GM12873 (cell line): Measurements from ENCODE around the gene RTL10.

Experiments
- CTCF ChIP-seq: IDR thresholded peaks from 2 replicates; pipeline ENCODE4 v1.5.1; 2012; ENCODE audit warnings: low read depth, mild to moderate bottlenecking, moderate library complexity, low read length, control low read depth; ENCODE audit not compliant: insufficient read depth; ENCODE audit errors: missing control alignments

RTL10 gene

GRCh38 chr22:19841641-19842392 is 12.9 kb downstream of the RTL10 start:
- TF ChIP-seq CTCF: no peak

DNA sequence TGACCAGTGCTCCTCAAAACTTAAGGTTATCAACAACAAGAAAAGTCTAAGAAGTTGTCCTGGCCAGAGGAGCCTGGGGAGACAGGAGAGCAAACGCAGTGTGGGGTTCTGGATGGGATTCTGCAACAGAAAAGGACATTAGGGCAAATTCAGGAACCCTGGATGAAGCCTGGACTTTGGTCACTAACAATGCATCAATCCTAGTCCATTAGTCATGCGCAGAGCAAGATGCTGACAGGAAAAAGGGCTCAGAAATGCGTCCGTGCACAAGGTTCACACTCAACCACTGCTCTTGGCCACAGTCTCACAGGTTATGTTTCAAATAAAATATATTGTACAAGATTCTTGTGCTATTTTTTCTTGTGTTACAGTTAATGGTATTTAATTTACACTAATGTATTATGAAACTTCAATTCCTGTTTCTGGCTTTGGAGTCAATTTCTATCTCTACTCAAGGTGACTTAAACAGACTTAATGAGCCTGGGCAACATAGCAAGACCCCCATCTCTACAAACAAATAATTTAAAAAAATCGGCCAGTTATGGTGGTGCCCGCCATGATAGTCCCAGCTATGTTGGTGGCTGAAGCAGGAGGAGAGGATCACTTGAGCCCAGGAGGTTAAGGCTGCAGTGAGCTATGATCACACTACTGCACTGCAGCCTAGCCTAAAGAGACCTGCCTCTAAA is 13.6 kb downstream of the RTL10 start:
- TF ChIP-seq CTCF: no peak

DNA sequence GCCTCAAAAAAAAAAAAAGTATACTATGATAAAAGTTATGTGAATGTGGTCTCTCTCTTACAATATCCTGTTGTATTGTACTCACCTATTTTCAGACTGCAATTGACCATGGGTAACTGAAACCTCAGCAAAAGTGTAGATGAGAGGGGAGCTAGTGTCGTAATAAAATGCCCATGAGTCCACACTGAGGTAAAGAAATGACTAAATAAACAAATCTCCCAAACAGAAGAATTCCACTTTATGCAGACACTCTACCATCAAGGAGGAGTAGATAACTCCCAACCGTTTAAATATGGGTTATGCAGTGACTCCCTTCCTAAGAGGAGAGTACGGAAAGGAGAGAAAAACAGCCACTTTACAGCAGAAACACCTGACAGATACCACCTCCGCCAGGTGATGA is 14.6 kb downstream of the RTL10 start:
- no peak for TF ChIP-seq CTCF

GRCh38 chr22:19837915-19838314 is 16.8 kb downstream of the RTL10 start:
- no peak for TF ChIP-seq CTCF

DNA sequence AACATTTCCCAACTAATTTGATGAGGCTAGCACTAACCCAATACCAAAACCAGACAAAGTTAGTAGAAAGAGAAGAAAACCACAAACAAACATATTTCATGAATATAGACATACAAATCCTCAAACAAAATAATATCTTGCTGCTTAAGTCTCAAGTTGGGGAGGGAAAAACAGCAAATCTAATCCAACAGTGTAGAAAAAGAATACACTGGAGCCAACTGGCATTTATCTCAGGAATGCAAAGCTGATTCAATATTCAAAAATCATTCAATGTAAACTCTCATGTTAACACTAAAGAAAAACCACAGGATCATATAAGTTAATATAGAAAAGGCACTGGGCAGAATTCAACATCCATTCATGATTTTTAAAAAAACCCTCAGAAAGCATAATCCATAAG is 18.2 kb downstream of the RTL10 start:
- TF ChIP-seq CTCF: no peak

DNA sequence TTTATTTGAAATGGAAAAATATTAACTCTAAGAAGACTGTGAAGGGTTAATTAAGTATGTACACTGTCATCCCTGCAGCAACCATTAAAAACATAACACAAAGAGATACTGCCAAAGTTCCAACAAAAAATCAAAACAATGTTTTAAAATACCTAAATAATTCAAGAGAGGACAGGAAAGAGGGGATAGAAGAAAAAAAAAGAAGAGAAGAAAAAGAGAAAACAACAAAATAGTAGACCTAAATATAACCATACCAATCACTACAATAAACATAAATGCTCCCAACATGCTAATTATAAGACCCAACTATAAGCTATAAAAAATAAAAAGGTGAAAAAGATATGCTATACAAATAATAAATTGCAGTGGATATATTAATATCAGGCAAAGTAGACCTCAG is 20.1 kb downstream of the RTL10 start:
- TF ChIP-seq CTCF: no peak

DNA sequence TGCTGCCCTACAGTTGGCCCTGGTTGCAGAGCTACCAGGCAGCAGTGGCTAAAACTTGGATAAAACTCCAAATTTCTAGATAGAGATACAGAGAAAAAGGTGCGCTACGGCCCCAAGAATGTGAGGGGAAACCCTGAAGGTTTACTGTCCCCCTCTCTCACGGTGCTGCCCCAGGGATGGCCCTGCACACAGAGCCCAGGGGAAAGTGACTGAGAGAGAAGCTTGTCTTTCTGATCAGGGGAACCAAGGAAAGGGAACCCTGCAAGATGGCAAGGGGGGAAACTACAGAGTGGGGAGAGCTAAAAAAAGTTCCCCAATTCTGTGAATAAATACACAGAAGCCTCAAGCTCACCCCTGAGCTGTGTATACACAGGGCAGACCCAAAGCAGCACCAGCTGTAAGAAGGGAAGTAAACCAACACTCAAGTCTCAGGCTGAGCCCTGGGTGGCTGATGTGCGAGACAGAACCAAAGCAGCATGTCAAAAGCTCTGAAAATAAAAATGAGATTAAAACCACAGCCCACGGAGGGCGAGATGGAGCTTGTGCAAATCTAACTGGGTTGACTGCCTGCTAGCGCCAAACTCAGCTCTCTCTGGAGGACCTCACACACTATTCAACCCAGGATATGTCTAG is 22.1 kb downstream of the RTL10 start:
- no peak for TF ChIP-seq CTCF
